ENCODE results near the gene SMIM24.
A peak's percentile ranks its signal among the peaks of the same experiment; 100 is the strongest.
"Not testable (repeated sequence)": the region's sequence is repeated elsewhere in the genome, so short reads cannot be mapped to it uniquely, and the experiment has no call there.

SMIM24 gene

DNA sequence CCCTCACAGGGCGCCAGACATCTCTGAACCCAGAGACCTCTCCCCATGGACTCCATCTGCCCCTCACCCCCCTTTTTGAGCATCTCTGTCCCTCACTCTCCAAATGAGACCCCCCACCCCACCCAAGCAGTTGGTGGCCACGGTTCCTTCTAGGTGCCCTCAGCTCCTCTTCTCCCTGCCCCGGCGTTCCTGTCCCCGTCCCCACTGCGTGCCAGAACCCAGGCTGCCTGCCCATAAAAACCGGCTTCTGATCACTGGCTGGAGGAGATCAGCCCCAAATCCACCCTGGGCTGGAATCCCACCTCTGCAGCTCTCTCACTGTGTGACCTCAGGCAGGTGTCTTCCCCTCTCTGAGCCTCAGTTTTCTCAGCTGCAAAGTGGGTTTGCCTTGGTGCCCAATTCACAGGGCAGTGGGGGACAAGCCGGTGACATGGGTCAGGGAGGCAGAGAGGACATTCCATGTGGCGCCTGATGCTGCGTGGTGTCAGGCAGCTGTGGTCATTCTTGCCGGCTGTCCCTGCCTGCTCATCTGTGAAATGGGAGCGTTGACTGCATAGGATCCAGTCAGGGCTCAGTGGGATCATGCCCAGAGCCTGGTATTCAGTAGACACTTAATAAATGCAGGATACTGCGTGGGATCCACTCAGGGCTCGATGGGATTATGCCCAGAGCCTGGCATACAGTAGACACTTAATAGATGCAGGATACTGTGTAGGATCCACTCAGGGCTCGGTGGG lies 25.5 kb downstream of the SMIM24 start:
- no peak for DNase-seq

DNA sequence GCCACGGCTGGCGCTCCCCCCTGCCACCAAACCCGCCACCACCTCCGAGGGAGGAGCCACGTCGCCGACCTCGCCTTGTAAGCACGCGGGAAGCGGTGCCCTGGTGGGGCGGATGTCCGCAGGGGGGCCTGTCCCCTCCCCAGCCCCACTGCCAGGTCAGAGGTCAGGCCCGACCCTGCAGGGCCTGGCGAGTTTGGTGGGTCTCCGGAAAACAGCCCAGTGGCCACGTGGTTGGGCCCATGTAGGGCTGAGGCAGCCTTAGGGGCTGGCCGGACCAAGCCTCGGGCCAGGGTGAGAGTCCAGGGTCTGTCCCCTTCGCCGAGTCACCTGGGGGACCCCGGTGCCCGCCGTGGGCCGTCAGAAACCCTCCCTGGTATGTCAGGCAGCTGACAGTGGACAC lies 26.5 kb downstream of the SMIM24 start:
- DNase-seq: no peak

DNA sequence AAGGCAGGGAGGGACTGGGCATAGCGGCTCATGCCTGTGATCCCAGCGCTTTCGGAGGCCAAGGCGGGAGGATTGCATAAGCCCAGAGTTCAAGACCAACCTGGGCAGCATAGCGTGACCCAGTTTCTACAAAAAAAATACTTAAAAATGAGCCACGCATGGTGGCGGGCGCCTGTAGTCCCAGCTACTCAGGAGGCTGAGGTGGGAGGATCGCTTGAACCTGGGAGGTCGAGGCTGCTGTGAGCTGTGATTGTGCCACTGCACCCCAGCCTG lies 27.4 kb downstream of the SMIM24 start:
- DNase-seq: not testable (repeated sequence)

DNA sequence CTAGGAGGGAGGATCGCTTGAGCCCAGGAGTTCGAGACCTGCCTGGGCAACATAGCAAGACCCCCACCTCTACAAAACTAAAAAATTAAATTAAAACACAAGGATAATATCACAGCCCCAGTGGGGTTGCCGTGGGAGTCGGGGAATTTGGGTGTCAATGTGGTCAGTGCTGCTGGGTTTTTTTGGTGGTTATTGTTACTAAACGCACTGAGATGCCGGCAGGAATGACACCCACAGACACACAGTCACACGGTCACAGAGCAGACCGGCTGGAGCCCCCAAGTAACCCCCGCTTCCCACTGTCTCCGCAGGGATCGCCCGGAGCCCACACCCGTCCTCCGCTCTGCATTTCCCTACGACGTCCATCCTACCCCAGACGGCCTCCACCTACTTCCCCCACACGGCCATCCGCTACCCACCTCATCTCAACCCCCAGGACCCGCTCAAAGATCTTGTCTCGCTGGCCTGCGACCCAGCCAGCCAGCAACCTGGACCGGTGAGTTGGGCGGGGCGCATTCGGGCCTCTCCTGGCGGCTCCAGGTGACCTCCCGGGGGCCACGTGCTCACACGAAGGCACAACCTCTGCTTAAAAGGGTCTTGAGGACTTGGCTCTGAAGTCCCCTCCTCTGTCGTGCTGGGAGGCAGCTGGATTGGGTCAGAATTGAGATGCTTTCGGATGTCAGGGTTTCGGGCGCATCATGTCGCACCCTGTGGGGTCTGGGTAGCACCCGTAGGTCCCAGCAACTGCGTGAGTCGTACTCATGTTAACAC lies 28.0 kb downstream of the SMIM24 start:
- no peak for DNase-seq

DNA sequence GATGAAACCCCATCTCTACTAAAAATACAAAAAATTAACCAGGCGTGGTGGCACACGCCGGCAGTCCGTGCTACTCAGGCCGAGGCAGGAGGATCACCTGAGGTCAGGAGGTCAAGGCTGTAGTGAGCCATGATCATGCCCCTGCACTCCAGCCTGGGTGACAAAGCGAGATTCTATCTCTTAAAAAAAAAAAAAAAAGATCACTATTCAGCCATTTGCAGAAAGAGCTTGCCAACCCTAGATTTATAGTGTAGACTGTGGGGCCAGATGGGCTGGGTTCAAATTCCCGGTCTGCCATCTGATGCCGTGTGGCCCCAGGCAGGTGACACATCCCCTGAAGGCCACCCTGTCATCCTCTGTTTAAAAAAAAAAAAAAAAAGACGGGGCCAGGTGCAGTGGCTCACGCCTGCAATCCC lies 28.9 kb downstream of the SMIM24 start:
- DNase-seq: no peak

DNA sequence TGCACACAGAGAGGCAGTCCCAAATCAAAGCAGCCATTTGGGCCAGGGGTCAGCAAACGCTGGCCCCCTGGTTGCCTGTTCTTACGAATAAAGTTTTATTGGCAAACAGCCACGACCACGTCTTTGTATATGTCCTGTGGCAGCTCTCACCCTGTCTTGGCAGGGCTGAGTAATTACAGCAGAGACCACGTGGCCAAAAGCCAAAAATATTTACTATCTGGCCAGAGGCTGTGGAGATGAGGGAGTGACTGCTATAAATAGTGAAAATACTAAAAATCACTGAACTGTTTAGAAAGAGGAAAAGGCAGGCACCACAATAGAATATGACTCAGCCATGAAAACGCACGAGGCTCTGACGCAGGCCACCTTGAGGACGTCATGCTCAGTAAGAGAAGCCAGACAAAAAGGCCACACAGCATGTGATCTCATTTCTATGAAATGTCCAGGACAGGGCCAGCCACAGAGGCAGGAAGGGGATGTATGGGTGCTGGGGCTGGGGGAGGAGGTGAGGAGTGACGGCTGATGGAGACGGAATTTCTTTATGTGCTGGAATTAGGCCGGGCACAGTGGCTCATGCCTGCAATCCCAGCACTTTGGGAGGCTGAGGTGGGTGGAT lies 29.4 kb downstream of the SMIM24 start:
- no peak for DNase-seq

DNA sequence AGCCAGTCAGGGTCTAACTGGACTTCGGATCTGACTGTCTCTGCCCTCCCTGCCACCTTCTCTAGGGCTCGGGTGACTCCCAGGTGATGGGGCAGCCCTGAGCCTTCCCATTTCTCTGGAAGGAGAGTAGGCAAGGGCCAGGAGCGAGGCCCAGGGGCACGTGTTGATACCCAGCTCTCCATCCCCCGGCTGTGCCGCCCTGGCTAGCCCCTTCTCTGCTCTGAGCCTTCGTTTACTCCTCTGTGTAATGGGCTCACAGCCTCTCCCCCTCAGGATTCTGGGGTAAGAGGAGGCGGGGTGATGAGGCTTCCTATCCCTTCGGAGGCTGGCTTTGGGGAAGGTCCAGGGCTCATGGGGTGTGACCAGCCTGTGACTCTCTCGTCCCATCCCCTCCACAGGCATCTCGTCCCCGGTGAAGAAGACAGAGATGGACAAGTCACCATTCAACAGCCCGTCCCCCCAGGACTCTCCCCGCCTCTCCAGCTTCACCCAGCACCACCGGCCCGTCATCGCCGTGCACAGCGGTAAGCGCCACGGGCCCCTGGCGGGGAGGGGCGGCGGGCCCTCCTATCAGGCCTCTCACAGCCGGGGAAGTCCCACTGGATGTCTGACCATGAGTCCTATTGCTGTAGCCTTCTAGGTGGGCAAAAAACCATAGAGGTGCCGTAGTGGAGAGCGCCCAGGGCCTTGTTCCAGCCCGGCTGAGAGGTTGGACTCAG lies 31.6 kb downstream of the SMIM24 start:
- DNase-seq: no peak

DNA sequence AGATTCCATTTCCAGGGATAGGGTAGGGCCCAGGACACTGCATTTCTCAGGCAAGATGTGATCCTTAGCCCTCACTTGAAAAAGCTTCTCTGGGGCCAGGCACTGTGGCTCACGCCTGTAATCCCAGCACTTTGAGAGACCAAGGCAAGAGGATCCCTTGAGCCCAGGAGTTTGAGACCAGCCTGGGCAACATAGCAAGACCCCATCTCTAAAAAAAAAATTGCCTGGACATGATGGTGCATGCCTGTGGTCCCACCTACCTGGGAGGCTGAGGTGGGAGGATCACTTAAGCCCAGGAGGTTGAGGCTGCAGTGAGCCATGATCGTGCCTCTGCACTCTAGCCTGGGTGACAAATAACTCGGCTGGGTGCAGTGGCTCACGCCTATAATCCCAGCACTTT lies 33.7 kb downstream of the SMIM24 start:
- not testable (repeated sequence) for DNase-seq

DNA sequence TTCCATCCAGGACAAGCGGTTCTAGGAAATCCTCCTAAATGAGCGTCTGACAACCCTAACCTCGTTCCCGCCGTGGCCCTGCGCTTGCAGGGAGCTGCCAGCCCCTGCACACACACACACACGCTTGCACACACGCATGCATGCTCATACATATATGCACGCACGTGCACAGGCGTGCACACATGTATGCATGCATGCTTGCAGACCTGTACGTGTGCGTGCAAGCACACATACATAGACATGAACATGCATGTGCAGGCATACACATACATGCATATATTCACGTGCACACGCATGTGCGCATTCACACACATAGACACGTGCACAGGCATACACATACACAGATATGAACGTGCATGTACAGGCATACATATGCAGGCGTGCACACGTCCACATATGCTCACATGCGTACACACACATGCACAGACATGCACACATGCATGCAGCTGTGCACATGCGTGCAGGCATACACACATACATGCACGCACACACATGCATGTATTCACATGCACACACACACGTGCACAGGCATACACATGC lies 35.6 kb downstream of the SMIM24 start:
- no peak for DNase-seq

DNA sequence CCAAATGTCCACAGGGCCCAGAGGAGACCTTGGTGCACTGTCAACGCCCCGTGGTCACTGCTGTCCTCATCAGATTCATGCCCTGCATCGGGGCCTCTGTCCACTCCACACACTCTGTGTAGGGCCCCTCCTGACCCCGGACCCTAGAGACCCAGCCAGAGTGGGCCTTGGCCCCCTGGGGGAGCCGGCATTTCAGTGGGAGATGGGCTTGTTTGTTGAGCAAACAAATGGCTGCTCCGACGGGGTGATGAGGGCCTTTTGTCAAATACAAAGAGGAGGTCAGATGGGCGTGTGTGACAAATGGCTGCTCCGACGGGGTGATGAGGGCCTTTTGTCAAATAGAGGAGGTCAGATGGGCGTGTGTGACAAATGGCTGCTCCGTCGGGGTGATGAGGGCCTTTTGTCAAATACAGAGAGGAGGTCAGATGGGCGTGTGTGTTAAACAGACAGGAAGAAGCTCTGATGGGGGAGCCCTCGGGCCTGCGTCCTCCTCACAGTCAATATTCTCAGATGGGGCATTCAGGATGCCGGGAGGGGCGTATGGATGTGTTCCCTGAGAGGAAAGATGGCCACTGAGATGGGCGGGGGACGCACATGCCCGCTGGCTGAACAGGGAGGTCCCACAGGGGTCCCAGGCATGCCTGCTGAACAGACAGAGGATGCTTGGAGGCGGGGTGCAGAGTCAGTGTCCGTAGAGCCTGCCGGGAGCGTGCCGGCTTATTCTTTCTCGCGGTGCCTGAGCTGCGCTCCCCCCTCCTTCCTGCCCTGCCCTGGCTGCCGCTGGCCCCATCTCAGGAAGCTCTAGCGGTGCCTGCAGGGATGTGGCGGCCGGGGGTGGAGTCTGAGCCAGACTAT lies 36.3 kb downstream of the SMIM24 start:
- DNase-seq: no peak

DNA sequence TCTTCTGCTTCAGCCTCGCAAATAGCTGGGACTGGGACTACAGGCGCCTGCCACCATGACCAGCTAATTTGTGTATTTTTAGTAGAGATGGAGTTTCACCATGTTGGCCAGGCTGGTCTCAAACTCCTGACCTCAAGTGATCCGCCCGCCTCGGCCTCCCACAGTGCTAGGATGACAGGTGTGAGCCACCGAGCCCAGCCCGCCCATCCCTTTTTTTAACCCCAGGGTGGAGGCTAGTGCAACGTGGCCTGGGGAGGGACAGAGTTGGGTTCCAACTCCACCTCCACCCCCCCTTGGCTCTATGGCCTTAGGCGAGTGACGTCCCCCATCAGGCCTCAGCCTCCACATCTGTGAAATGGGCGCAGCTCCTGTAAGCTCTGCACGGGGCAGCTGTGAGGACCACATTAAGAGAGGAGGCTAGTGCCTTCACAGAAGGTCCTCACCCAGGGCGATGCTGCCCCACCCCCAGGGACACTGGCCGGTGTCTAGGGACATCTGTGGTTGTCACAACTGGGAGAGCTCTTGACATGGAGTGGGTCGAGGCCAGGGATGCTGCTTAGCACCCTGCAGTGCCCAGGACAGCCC lies 37.7 kb downstream of the SMIM24 start:
- no peak for DNase-seq

DNA sequence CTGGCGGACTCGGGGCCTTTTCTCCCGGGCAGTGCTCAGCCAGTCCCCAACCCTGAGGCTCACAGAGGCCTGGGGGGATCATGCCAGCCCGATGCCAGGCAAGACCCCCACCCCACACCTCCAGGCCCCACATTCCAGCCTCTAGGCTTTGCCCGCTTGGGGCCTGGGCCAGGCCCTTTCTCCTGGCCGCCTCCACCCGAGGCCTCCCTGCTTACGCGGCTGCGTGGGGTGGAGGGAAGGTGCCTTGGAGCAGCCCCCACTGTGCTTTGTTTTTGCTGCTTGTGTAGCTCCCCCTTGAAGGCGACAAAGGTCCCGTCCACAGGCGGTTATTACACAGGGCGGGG lies 38.4 kb downstream of the SMIM24 start:
- no peak for DNase-seq

DNA sequence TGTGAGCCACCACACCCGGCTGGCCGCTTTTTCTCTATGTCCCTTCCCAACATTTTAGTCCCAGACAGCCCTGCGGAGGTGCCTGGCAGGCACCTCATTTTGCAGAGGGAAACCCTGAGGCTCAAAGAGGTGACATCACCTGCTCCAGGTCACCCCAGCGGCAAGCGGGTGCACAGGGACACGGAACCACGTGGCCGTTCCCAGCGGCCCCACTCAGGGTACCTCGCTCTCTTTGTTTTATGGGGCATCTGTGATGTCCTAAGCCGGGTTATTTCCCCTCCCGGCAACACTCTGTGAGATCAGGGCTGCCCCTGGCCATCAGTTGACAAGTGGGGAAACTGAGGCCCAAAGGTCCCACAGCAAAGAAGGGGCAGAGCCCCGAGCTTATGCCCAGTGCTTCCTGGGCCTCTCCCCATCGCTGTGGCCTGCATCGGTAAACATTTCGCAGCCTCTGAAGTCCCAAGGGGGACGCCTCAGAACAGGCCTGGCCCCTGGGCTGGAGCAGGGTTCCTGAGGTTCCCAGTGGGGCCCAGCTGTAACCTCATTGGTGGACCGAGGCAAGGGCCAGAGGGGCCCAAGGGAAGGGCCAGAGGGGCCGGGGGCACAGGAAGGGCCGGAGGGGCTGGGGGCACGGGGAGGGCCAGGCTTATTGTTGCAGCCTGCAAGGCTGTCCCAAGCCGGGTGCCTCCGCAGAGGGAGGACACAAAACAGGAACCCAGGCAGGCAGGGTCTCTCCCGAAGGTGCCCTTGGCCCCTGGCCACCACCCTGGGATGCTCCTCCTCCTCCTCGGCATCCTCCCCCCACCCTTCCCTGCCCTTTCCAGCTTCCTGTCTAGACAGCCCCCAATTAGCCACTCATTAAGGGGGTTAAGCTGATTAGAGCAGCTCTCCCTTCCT lies 39.0 kb downstream of the SMIM24 start:
- DNase-seq: no peak

DNA sequence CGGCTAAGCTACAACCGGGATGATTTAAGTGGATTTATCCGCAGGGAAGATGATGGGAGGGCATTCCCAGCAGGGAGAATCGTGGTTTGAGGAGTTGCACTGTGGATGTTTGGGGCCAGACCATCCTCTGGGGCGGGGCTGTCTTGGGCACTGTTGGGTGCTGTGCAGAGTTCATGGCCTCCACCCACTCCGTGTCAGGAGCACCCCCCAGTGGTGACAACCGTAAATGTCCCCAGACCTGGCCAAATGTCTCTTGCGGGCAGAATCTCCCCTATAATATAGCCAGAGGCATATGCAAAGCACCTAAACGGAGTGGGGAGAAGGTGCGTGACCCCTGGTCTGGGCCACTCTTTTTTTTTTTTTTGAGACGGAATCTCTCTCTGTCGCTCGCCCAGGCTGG lies 40.2 kb downstream of the SMIM24 start:
- DNase-seq: no peak

DNA sequence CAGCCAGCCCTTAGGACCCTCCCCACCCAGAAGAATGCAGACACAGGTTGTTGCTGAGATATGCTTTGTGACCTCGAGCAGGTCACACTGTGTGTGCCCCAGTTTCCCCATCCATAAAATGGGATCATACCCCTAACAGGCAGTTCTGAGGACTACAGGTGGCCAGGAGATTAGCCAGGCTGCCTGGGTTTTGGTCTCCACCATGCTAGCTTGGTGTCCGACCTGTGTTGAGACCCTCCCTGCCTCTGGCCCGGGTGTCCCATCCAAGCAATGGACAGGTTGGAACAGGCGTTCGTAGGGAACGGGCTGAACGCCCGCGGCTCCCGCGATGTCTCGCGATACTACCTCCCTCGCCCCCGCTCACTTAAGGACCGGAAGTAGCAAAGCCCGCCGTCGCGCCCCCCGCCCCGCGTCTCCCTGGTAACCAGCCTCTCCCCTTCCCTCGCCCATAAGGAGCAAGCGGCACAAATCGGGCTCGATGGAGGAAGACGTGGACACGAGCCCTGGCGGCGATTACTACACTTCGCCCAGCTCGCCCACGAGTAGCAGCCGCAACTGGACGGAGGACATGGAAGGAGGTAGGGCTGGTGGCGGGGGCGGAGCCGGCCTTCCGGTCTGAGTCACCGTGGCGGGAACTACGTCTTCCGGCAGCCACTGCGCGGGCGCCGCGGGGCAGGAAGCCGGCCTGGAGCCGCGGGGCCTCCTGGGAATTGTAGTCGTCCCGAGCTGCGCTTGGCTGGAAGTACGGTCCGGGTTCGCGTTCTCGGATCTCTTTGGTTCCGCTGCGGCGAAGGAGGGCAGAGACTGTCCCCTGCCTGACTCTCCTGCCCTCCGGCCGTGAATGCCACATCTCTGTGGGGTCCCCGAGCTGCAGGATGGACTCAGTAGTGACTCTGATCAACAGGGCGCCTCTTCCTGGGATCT lies 45.4 kb downstream of the SMIM24 start:
- peak; percentile 85 for DNase-seq

DNA sequence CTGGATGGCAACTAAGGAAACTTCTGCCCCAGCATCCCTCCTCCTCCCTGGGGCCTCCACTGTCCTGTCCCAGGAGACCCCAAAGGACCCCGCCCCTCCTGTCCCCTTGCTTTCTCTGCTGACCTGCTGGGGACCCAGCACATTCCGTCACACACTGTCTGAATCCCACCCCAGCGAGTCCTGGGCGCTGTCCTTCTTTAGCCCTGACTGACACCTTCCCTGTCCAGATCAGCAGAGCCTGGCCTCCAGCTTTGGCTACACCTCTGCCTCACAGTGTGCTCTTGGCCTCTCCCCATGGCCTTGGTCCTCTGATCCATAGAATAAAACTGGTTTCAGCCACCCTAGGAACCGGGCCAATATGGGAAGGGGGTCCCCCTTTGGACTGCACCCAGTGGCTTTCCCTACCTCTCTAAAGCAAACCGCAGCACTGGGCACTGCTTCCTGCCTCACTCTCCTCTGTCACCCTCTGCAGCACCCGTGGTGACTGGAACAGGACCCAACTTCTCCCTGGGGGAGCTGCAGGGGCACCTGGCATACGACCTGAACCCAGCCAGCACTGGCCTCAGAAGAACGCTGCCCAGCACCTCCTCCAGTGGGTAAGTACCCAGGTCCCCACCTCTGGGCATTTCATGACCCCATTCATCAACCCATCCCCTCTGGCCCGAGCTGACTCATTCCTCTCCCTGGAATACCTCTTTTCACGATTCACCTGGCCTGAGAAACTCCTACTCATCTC lies 46.4 kb downstream of the SMIM24 start:
- no peak for DNase-seq

DNA sequence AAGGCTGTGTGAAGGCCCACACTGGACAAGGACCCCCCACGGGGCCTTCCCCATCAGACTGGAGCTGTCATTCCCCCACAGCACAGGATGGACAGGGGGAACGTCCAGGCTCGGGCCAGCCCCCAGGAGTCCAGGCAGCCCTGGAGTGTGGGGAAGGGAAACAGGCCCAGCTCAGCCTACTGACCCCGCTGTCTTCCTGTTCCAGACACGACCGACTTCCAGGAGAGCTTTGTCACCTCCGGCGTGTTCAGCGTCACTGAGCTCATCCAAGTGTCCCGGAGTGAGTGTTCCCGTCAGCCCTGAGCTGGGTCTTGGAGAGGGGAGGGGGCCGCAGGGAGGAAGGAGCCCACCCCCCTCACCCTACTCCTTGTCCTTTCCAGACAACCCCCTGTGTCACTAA lies 47.0 kb downstream of the SMIM24 start:
- no peak for DNase-seq

DNA sequence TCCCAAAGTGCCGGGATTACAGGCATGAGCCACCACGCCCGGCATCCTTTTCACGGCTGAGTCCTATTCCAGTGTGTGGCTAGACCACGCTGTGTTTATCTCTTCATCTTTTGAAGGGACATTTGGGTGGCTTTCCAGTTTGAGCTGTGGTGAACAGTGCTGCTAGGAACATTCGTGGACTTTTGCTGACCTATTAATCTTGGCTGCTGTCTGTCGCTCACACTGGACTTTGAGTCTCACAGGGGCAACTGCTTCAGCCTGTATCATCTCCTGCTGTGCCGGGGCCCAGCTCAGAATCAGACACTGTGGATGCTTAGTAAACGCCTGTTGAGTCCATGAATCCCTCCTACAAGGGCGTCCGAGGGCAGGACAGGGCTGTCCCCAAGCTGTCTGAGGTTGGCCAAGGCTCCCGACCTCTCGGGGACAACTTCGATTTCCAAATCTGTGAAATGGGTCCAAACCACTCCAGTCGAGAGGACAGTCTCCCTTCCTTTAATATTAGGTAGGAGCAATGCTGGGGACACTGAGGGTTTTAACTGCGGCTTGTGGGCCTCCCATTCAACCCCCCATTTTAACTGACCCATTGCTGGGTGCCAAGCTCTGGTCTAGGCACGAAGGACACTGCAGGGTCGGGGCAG lies 48.4 kb downstream of the SMIM24 start:
- DNase-seq: no peak

DNA sequence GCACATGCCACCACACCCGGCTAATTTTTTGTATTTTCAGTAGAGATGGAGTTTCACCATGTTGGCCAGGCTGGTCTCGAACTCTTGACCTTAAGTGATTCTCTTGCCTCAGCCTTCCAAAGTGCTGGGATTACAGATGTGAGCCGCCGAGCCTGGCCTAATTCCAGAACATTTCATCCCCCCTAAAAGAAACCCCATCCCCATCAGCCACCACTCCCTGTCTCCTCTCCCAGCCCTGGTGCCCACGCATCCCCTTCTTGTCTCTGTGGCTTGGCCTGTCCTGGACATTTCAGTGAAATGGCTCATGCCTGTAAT lies 50.0 kb downstream of the SMIM24 start:
- not testable (repeated sequence) for DNase-seq

All from NCI-H526 treated with DMSO at 0.1 percent for 48 hours (cell line).